ENCODE measurements around the gene CDKN1C. TPM values are rescaled to one million over a fixed set of nuclear protein-coding genes. Genes with fewer than 3 reads are reported as not detected.

The CDKN1C gene
- polyA plus RNA-seq, 1 donor from 2014 or later, result 36.7 TPM

DNA sequence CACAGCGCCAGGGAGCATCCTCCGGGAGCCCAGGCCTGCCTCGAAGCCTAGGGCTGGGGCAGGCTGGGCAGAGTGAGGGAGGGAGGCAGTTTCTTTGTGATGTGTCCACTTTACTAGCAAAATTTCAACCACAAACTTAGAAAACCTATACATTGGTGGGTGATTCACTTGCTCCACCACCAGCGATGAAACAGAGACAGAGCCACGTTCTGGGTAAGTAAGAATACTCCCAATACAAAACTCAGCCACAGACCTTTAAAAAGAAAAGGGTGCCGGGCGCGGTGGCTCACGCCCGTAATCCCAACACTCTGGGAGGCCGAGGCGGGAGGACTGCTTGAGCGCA lies 22.3 kb downstream of the CDKN1C start:
- Histone ChIP-seq H3K27ac (ENCODE audit: low read length) (no peak overlapping the region), H3K36me3 (ENCODE audit: insufficient read depth, low read length) (no peaks in the 10 kb centered on the region), H3K9me2 (ENCODE audit: insufficient read depth, low read length) (no peaks in the 10 kb centered on the region), H3F3A (ENCODE audit: insufficient read depth, low read length, poor library complexity, severe bottlenecking) (no peaks in the 10 kb centered on the region), H2AFZ (ENCODE audit: low read depth, low read length) (no peak overlapping the region), H3K9me3 (ENCODE audit: low read length) (no peaks in the 10 kb centered on the region), H4K20me1 (ENCODE audit: insufficient read depth) (no peaks in the 10 kb centered on the region), H3K4me3 (ENCODE audit: low read length) (no peak overlapping the region), H3K79me2 (replicated peaks; ENCODE audit: insufficient read depth, low read length) (no peaks in the 10 kb centered on the region), H3K4me2 (ENCODE audit: low read length) (no peak overlapping the region), H3K27me3 (ENCODE audit: insufficient read depth, low read depth, low read length) (peaks cover 10% of the 10 kb centered on the region), H3K9ac (ENCODE audit: low read length) (no peak overlapping the region)
- TF ChIP-seq EP300 (conservative IDR thresholded peaks at IDR 0.05; ENCODE audit: poor library complexity, severe bottlenecking) (no peak), SMC3 (conservative IDR thresholded peaks at IDR 0.05; ENCODE audit: poor library complexity) (no peak), TAF1 (IDR thresholded peaks at IDR 0.05; ENCODE audit: low read depth) (no peak), MXI1 (conservative IDR thresholded peaks at IDR 0.05; ENCODE audit: poor library complexity, severe bottlenecking) (no peak), EZH2 (IDR thresholded peaks at IDR 0.05; ENCODE audit: borderline replicate concordance, insufficient read depth, low read length, poor library complexity, severe bottlenecking) (no peak), RAD21 (conservative IDR thresholded peaks at IDR 0.05) (no peak), POLR2AphosphoS5 (IDR thresholded peaks at IDR 0.05) (no peak)
- TF ChIP-seq, protein P1, sequence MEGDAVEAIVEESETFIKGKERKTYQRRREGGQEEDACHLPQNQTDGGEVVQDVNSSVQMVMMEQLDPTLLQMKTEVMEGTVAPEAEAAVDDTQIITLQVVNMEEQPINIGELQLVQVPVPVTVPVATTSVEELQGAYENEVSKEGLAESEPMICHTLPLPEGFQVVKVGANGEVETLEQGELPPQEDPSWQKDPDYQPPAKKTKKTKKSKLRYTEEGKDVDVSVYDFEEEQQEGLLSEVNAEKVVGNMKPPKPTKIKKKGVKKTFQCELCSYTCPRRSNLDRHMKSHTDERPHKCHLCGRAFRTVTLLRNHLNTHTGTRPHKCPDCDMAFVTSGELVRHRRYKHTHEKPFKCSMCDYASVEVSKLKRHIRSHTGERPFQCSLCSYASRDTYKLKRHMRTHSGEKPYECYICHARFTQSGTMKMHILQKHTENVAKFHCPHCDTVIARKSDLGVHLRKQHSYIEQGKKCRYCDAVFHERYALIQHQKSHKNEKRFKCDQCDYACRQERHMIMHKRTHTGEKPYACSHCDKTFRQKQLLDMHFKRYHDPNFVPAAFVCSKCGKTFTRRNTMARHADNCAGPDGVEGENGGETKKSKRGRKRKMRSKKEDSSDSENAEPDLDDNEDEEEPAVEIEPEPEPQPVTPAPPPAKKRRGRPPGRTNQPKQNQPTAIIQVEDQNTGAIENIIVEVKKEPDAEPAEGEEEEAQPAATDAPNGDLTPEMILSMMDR (IDR thresholded peaks at IDR 0.05; ENCODE audit: poor library complexity, severe bottlenecking), result no peak
- TF ChIP-seq, protein P2, sequence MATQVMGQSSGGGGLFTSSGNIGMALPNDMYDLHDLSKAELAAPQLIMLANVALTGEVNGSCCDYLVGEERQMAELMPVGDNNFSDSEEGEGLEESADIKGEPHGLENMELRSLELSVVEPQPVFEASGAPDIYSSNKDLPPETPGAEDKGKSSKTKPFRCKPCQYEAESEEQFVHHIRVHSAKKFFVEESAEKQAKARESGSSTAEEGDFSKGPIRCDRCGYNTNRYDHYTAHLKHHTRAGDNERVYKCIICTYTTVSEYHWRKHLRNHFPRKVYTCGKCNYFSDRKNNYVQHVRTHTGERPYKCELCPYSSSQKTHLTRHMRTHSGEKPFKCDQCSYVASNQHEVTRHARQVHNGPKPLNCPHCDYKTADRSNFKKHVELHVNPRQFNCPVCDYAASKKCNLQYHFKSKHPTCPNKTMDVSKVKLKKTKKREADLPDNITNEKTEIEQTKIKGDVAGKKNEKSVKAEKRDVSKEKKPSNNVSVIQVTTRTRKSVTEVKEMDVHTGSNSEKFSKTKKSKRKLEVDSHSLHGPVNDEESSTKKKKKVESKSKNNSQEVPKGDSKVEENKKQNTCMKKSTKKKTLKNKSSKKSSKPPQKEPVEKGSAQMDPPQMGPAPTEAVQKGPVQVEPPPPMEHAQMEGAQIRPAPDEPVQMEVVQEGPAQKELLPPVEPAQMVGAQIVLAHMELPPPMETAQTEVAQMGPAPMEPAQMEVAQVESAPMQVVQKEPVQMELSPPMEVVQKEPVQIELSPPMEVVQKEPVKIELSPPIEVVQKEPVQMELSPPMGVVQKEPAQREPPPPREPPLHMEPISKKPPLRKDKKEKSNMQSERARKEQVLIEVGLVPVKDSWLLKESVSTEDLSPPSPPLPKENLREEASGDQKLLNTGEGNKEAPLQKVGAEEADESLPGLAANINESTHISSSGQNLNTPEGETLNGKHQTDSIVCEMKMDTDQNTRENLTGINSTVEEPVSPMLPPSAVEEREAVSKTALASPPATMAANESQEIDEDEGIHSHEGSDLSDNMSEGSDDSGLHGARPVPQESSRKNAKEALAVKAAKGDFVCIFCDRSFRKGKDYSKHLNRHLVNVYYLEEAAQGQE (IDR thresholded peaks at IDR 0.05; ENCODE audit: borderline replicate concordance), result no peak

DNA sequence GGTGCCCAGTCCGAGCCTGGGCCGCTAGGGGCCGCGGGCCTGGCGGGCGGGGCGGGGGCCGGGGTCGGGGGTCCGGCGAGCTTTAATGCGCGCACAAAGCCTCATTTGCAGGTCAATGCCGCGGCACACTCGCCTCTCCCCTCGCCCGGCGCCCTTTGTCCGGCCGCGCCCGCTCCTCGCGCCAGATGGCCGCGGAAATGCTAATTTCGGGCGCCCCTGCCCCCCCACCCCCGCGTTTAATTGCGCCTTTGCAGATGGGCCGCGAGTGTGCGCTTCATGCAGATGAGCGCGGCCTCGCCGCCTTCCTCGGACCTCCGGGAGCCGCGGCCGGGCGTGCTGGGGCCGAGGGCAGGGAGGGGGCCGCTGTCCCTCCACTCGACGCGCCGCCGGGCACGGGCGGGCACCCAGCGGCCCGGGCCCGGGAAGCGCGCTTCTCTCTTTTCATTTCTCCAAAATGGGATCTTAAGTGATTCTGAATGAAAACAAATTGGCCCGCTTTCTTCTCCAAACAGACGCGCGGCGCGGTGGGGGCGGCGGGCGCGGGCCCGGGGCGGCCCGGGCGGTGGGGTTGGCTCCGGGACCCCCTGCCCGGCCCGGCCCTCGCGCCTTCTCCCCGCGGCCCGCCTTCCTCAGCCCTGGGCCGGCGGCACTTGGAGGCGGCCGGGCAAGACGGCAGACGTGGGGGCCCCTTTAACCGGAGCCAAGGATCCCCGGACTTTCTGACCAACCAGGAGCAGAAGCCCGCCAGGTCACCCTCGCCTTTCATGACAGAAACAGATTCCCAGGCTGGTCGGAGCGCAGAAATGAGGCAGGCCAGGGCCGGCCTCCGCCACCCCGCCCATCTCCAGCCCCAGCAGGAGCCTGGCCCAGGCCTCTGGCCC lies 22.9 kb downstream of the CDKN1C start:
- Histone ChIP-seq H3K27me3 (ENCODE audit: insufficient read depth, low read depth, low read length) (peaks cover 10% of the 10 kb centered on the region), H3K27ac (ENCODE audit: low read length) (no peak overlapping the region)

More for the DNA sequence above, 22.9 kb downstream of the CDKN1C start:
- no peaks in the 10 kb centered on the region for H3F3A ChIP-seq (ENCODE audit: insufficient read depth, low read length, poor library complexity, severe bottlenecking)
- H3K79me2 ChIP-seq (replicated peaks; ENCODE audit: insufficient read depth, low read length), result no peaks in the 10 kb centered on the region
- no peak overlapping the region for H3K4me3 ChIP-seq (ENCODE audit: low read length)
- H2AFZ ChIP-seq (ENCODE audit: low read depth, low read length), result no peak overlapping the region
- no peaks in the 10 kb centered on the region for H3K9me3 ChIP-seq (ENCODE audit: low read length)
- H3K36me3 ChIP-seq (ENCODE audit: insufficient read depth, low read length), result no peaks in the 10 kb centered on the region
- H4K20me1 ChIP-seq (ENCODE audit: insufficient read depth), result no peaks in the 10 kb centered on the region
- TF ChIP-seq POLR2AphosphoS5 (IDR thresholded peaks at IDR 0.05) (no peak), RAD21 (conservative IDR thresholded peaks at IDR 0.05) (no peak), TAF1 (IDR thresholded peaks at IDR 0.05; ENCODE audit: low read depth) (no peak), EZH2 (IDR thresholded peaks at IDR 0.05; ENCODE audit: borderline replicate concordance, insufficient read depth, low read length, poor library complexity, severe bottlenecking) (no peak), EP300 (conservative IDR thresholded peaks at IDR 0.05; ENCODE audit: poor library complexity, severe bottlenecking) (no peak), MXI1 (conservative IDR thresholded peaks at IDR 0.05; ENCODE audit: poor library complexity, severe bottlenecking) (no peak), SMC3 (conservative IDR thresholded peaks at IDR 0.05; ENCODE audit: poor library complexity) (no peak)
- TF ChIP-seq, protein P2 (IDR thresholded peaks at IDR 0.05; ENCODE audit: borderline replicate concordance), result no peak
- TF ChIP-seq, protein P1 (IDR thresholded peaks at IDR 0.05; ENCODE audit: poor library complexity, severe bottlenecking), result no peak
- H3K9ac ChIP-seq (ENCODE audit: low read length), result no peak overlapping the region
- no peak overlapping the region for H3K4me2 ChIP-seq (ENCODE audit: low read length)
- H3K9me2 ChIP-seq (ENCODE audit: insufficient read depth, low read length), result no peaks in the 10 kb centered on the region

Data from neural cell (in vitro differentiated cells).